ENCODE measurements around the gene PDGFB.

PDGFB gene

DNA sequence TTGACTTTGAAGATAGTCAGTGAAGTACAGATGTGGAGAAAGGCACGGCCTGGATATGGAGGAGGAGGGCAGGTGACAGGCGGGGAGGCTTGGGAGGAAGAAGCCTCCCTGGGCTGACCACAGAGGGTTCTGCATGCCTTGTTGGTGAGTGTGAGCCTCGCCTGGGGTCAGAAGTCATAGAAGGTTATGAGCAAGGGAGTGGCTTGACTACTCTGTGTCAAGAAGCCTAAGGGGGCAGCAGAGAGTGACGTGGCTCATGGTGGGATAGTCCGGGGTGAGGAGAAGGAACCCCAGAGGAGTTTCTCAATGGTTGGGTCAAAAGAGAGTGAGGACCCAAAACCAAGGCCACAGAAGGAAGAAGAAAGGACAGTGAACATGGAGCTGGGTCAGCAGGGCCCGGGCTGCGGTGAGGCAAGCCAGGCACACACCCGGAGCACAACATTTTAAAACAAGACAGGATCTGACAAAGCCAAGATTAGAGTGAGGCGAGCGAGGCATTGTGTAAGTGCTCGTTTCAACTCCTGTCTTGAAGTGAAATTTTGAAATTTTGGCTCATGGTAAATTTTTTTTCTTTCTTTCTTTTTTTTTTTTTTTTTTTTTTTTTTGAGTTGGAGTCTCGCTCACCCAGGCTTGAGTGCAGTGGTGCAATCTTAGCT is 31.9 kb downstream of the PDGFB start:
- Histone ChIP-seq H3K27ac (ENCODE audit: low read length, poor library complexity, severe bottlenecking) (peak overlapping the region; percentile 85), H2BK120ac (ENCODE audit: low read depth, low read length) (no peak overlapping the region), H2AFZ (ENCODE audit: low read depth, low read length) (no peak overlapping the region), H3K23ac (ENCODE audit: low read length in 2 of 2) (no peak overlapping the region), H2AK5ac (ENCODE audit: low read length, severe bottlenecking) (peak overlapping the region; percentile 87), H3K4me3 (ENCODE audit: insufficient read depth in 1 of 2, low read depth in 1 of 2, low read length in 2 of 2) (no peak overlapping the region), H4K91ac (ENCODE audit: low read length) (no peak overlapping the region), H3K4ac (ENCODE audit: low read depth in 1 of 2, low read length in 2 of 2) (peak overlapping the region in 1 of 2 experiments; percentile 36), H3K14ac (ENCODE audit: low read length in 2 of 2) (no peak overlapping the region), H3K36me3 (ENCODE audit: control insufficient read depth in 1 of 2, insufficient read depth in 2 of 2, low read depth in 1 of 2, low read length in 2 of 2) (no peaks in the 10 kb centered on the region), H3K27me3 (ENCODE audit: control insufficient read depth in 1 of 2, insufficient read depth in 1 of 2, low read length in 2 of 2) (peaks cover 0 to 31% of the 10 kb centered on the region in 2 experiments), H3K79me1 (replicated peaks; ENCODE audit: low read length, poor library complexity, severe bottlenecking) (no peaks in the 10 kb centered on the region), H2BK15ac (ENCODE audit: low read depth, poor library complexity, severe bottlenecking) (no peak overlapping the region), H2BK12ac (ENCODE audit: low read length in 2 of 2) (peak overlapping the region in 1 of 2 experiments; percentile 54), H3K18ac (ENCODE audit: low read depth in 1 of 2, low read length in 2 of 2) (peak overlapping the region in 1 of 2 experiments; percentile 28), H3K4me2 (ENCODE audit: low read length, poor library complexity, severe bottlenecking) (no peak overlapping the region), H2BK5ac (ENCODE audit: low read depth, low read length, poor library complexity, severe bottlenecking) (peak overlapping the region; percentile 74), H3K9ac (ENCODE audit: low read length) (no peak overlapping the region), H3K9me3 (ENCODE audit: control insufficient read depth, low read length) (no peaks in the 10 kb centered on the region), H3K4me1 (ENCODE audit: control insufficient read depth, insufficient read depth, low read depth, low read length) (peaks cover 42% of the 10 kb centered on the region), H4K8ac (ENCODE audit: low read length) (peak overlapping the region; percentile 61)
- DNase-seq = peak; percentile 68
- 39% methylated on average over 11 of the region's 12 CpGs for WGBS

DNA sequence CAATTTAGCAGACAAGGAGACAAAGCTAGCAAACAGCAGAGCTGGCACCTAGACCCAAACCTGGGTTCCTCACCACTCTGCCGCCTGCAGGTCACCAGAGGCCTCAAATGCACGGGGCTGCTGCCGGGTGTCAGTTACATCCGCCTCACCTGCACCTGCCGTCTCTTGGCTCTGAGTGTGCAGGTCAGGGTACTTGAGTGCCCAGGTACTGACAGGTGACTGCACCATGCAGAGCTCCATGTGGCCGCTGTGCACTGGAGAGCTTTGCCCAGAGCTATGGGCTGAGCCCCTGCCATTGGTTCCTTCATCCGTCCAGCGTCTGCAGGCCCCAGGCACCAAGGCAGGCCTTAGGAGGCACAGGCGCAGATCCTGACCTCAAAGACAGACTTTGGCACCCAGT is 35.0 kb downstream of the PDGFB start:
- no peak overlapping the region for H2BK120ac ChIP-seq (ENCODE audit: low read depth, low read length)
- H3K4me3 ChIP-seq (ENCODE audit: insufficient read depth in 1 of 2, low read depth in 1 of 2, low read length in 2 of 2) = no peak overlapping the region
- H3K4ac ChIP-seq (ENCODE audit: low read depth in 1 of 2, low read length in 2 of 2) = no peak overlapping the region
- H3K9me3 ChIP-seq (ENCODE audit: control insufficient read depth, low read length) = no peaks in the 10 kb centered on the region
- no peak overlapping the region for H3K23ac ChIP-seq (ENCODE audit: low read length in 2 of 2)
- H3K36me3 ChIP-seq (ENCODE audit: control insufficient read depth in 1 of 2, insufficient read depth in 2 of 2, low read depth in 1 of 2, low read length in 2 of 2) = no peaks in the 10 kb centered on the region
- no peak for DNase-seq
- H3K18ac ChIP-seq (ENCODE audit: low read depth in 1 of 2, low read length in 2 of 2) = no peak overlapping the region
- H2AK5ac ChIP-seq (ENCODE audit: low read length, severe bottlenecking) = no peak overlapping the region
- H3K79me1 ChIP-seq (replicated peaks; ENCODE audit: low read length, poor library complexity, severe bottlenecking) = no peaks in the 10 kb centered on the region
- peaks cover 53% of the 10 kb centered on the region for H3K4me1 ChIP-seq (ENCODE audit: control insufficient read depth, insufficient read depth, low read depth, low read length)
- H2AFZ ChIP-seq (ENCODE audit: low read depth, low read length) = no peak overlapping the region
- no peak overlapping the region for H4K8ac ChIP-seq (ENCODE audit: low read length)
- peaks cover 0 to 19% of the 10 kb centered on the region in 2 experiments for H3K27me3 ChIP-seq (ENCODE audit: control insufficient read depth in 1 of 2, insufficient read depth in 1 of 2, low read length in 2 of 2)
- H3K27ac ChIP-seq (ENCODE audit: low read length, poor library complexity, severe bottlenecking) = no peak overlapping the region
- no peak overlapping the region for H3K4me2 ChIP-seq (ENCODE audit: low read length, poor library complexity, severe bottlenecking)
- WGBS = 94% methylated on average over 8 of the region's 9 CpGs
- H3K9ac ChIP-seq (ENCODE audit: low read length) = no peak overlapping the region
- no peak overlapping the region for H4K91ac ChIP-seq (ENCODE audit: low read length)
- no peak overlapping the region for H2BK5ac ChIP-seq (ENCODE audit: low read depth, low read length, poor library complexity, severe bottlenecking)
- H2BK12ac ChIP-seq (ENCODE audit: low read length in 2 of 2) = no peak overlapping the region
- no peak overlapping the region for H2BK15ac ChIP-seq (ENCODE audit: low read depth, poor library complexity, severe bottlenecking)
- H3K14ac ChIP-seq (ENCODE audit: low read length in 2 of 2) = no peak overlapping the region

DNA sequence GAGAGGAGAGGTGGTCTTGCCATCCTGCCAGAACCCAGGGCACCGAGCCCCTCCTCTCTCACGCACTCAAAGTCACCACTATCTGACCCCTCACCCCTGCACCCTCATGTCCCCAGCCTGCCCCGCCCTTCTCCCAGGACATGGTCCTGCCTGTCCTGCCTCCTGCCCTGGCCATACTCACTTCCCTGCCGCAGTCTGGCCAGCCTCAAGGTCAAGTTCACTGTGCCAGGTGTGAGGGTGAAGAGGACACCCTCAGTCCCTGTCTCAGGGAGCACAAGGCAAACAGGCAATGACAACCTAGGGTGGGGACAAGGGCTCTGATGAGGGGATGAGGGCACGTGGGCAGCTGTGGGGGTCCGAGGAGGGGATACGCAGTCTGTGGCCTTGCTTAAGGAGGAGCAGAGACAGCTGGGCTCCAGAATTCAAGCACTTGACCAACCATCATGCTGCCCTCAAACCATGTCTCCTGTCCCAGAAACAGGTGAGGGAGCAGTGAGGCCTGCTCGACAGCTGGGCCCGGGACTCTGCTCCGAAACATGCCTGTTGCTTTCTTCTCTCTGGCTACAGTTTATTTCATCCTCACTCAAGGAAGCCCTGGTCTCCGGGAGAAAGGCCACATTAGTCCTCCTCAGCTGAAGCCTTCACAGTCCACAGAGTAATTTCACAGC is 36.6 kb downstream of the PDGFB start:
- 91% methylated on average over 11 of the region's 11 CpGs for WGBS
- no peaks in the 10 kb centered on the region for H3K79me1 ChIP-seq (replicated peaks; ENCODE audit: low read length, poor library complexity, severe bottlenecking)
- no peak overlapping the region for H3K9ac ChIP-seq (ENCODE audit: low read length)
- no peak for DNase-seq
- no peak overlapping the region for H3K4ac ChIP-seq (ENCODE audit: low read depth in 1 of 2, low read length in 2 of 2)
- H2BK15ac ChIP-seq (ENCODE audit: low read depth, poor library complexity, severe bottlenecking) = no peak overlapping the region
- peak overlapping the region; percentile 5 for H4K91ac ChIP-seq (ENCODE audit: low read length)
- no peaks in the 10 kb centered on the region for H3K36me3 ChIP-seq (ENCODE audit: control insufficient read depth in 1 of 2, insufficient read depth in 2 of 2, low read depth in 1 of 2, low read length in 2 of 2)
- H3K4me1 ChIP-seq (ENCODE audit: control insufficient read depth, insufficient read depth, low read depth, low read length) = peaks cover 47% of the 10 kb centered on the region
- no peak overlapping the region for H3K18ac ChIP-seq (ENCODE audit: low read depth in 1 of 2, low read length in 2 of 2)
- H2AFZ ChIP-seq (ENCODE audit: low read depth, low read length) = no peak overlapping the region
- peak overlapping the region in 1 of 2 experiments; percentile 1 for H3K14ac ChIP-seq (ENCODE audit: low read length in 2 of 2)
- H3K4me2 ChIP-seq (ENCODE audit: low read length, poor library complexity, severe bottlenecking) = no peak overlapping the region
- no peak overlapping the region for H3K4me3 ChIP-seq (ENCODE audit: insufficient read depth in 1 of 2, low read depth in 1 of 2, low read length in 2 of 2)
- H2BK5ac ChIP-seq (ENCODE audit: low read depth, low read length, poor library complexity, severe bottlenecking) = no peak overlapping the region
- H4K8ac ChIP-seq (ENCODE audit: low read length) = no peak overlapping the region
- peak overlapping the region; percentile 16 for H2AK5ac ChIP-seq (ENCODE audit: low read length, severe bottlenecking)
- H2BK120ac ChIP-seq (ENCODE audit: low read depth, low read length) = no peak overlapping the region
- H2BK12ac ChIP-seq (ENCODE audit: low read length in 2 of 2) = peak overlapping the region in 1 of 2 experiments; percentile 27
- no peak overlapping the region for H3K27ac ChIP-seq (ENCODE audit: low read length, poor library complexity, severe bottlenecking)
- H3K27me3 ChIP-seq (ENCODE audit: control insufficient read depth in 1 of 2, insufficient read depth in 1 of 2, low read length in 2 of 2) = peaks cover 0 to 9% of the 10 kb centered on the region in 2 experiments
- H3K23ac ChIP-seq (ENCODE audit: low read length in 2 of 2) = no peak overlapping the region
- H3K9me3 ChIP-seq (ENCODE audit: control insufficient read depth, low read length) = no peaks in the 10 kb centered on the region

DNA sequence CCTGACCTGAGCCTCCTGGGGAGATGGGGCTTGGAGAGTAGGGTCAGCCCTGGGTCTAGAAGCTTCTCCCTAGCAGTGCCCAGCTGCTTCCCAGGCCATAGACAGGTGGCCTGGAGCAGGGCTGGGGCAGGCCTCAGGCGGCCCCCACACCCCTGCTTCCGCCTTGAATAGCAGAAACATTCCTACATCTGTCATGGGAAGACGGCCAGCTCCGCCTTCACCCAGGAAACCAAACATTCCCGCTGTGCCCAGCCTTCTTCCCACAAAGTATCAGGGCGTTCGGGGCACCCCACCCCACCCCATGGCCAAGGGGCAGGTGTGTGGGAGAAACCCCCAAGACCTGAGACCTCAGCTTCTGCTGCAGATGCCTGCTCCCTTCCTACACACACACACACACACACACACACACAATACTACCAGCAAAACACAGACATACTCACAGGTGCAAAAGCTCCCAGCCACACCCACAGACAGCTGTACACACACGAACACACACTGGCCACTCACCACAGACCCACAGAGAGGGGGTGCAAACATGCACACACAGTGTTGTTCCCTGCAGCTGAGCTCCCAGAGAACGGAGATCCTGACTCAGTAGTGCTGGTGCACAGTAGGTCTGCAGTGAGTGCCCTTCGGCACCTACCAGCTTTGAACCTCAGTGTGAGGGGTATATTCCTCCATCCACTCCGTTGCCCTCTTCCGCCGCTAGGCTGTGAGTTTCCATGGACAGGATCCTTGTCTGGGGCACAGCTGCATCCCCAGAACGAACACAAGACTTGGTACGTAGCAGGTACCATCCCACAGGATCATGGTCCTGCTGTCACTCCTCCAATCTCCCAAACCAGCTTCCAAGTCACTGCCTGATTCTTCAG is 37.4 kb downstream of the PDGFB start:
- Histone ChIP-seq H4K8ac (ENCODE audit: low read length) (peak overlapping the region; percentile 15), H2AK5ac (ENCODE audit: low read length, severe bottlenecking) (peak overlapping the region; percentile 97), H2BK120ac (ENCODE audit: low read depth, low read length) (no peak overlapping the region), H3K4me2 (ENCODE audit: low read length, poor library complexity, severe bottlenecking) (no peak overlapping the region), H3K9me3 (ENCODE audit: control insufficient read depth, low read length) (no peaks in the 10 kb centered on the region), H2BK12ac (ENCODE audit: low read length in 2 of 2) (peak overlapping the region in 1 of 2 experiments; percentile 18), H3K14ac (ENCODE audit: low read length in 2 of 2) (no peak overlapping the region), H3K36me3 (ENCODE audit: control insufficient read depth in 1 of 2, insufficient read depth in 2 of 2, low read depth in 1 of 2, low read length in 2 of 2) (no peaks in the 10 kb centered on the region), H3K4me3 (ENCODE audit: insufficient read depth in 1 of 2, low read depth in 1 of 2, low read length in 2 of 2) (no peak overlapping the region), H3K18ac (ENCODE audit: low read depth in 1 of 2, low read length in 2 of 2) (peak overlapping the region in 1 of 2 experiments; percentile 14), H3K27ac (ENCODE audit: low read length, poor library complexity, severe bottlenecking) (peak overlapping the region; percentile 50), H2AFZ (ENCODE audit: low read depth, low read length) (no peak overlapping the region), H3K9ac (ENCODE audit: low read length) (no peak overlapping the region), H2BK15ac (ENCODE audit: low read depth, poor library complexity, severe bottlenecking) (no peak overlapping the region), H3K4ac (ENCODE audit: low read depth in 1 of 2, low read length in 2 of 2) (no peak overlapping the region), H2BK5ac (ENCODE audit: low read depth, low read length, poor library complexity, severe bottlenecking) (no peak overlapping the region), H4K91ac (ENCODE audit: low read length) (peak overlapping the region; percentile 52), H3K27me3 (ENCODE audit: control insufficient read depth in 1 of 2, insufficient read depth in 1 of 2, low read length in 2 of 2) (peaks cover 0 to 10% of the 10 kb centered on the region in 2 experiments), H3K23ac (ENCODE audit: low read length in 2 of 2) (no peak overlapping the region), H3K79me1 (replicated peaks; ENCODE audit: low read length, poor library complexity, severe bottlenecking) (no peaks in the 10 kb centered on the region), H3K4me1 (ENCODE audit: control insufficient read depth, insufficient read depth, low read depth, low read length) (peaks cover 42% of the 10 kb centered on the region)
- 85% methylated on average over 14 of the region's 15 CpGs for WGBS
- DNase-seq = no peak

Measured in mesenchymal stem cell (in vitro differentiated cells and primary cell).